ENCODE results near the gene UGT1A10. TPM values are rescaled to one million over a fixed set of nuclear protein-coding genes. Genes with fewer than 3 reads are reported as not detected.

Gene UGT1A10
- total RNA-seq, 4 donors from 2014 or later, result not detected

DNA sequence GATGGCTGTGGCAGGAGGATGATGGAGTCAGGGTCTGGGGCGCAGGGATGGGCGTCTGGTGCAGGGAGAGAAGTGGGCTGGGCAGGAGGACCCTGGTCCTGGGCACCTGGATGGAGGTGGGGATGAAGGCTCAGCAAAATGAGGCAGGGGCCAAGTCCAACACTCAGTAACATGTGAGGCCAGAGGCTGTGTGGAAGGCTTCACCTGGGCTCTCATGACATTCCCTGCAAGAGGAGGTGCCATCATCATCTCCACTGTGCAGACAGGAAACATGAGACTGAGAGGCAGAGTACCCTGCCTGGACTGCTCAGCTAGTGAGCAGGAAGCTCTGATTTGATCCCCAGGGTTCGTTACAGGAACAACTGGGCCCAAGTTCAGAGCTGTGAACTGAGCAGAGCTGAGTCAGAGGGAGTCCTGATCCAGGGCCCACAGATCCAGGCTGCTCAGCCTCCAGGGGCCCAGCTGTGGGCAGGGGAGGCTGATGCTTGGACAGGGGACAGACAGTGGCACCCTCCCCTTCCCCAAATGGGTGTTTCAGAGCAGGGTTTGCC, 181.2 kb downstream of the UGT1A10 start:
- Histone ChIP-seq H3K36me3 (no peaks in the 10 kb centered on the region), H3K4me3 (no peak overlapping the region), H3K9me3 (no peaks in the 10 kb centered on the region), H3K27me3 (no peaks in the 10 kb centered on the region), H3K4me1 (no peaks in the 10 kb centered on the region), H3K27ac (no peak overlapping the region)
- DNase-seq (ENCODE audit: low spot score in 2 of 2), result no peak
- TF ChIP-seq EP300 (IDR thresholded peaks at IDR 0.05) (no peak), POLR2A (IDR thresholded peaks at IDR 0.05) (no peak)
- TF ChIP-seq, protein P1, sequence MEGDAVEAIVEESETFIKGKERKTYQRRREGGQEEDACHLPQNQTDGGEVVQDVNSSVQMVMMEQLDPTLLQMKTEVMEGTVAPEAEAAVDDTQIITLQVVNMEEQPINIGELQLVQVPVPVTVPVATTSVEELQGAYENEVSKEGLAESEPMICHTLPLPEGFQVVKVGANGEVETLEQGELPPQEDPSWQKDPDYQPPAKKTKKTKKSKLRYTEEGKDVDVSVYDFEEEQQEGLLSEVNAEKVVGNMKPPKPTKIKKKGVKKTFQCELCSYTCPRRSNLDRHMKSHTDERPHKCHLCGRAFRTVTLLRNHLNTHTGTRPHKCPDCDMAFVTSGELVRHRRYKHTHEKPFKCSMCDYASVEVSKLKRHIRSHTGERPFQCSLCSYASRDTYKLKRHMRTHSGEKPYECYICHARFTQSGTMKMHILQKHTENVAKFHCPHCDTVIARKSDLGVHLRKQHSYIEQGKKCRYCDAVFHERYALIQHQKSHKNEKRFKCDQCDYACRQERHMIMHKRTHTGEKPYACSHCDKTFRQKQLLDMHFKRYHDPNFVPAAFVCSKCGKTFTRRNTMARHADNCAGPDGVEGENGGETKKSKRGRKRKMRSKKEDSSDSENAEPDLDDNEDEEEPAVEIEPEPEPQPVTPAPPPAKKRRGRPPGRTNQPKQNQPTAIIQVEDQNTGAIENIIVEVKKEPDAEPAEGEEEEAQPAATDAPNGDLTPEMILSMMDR (IDR thresholded peaks at IDR 0.05), result no peak
- 73 to 90% methylated on average over 3 of the region's 3 CpGs for WGBS, 2 donors

DNA sequence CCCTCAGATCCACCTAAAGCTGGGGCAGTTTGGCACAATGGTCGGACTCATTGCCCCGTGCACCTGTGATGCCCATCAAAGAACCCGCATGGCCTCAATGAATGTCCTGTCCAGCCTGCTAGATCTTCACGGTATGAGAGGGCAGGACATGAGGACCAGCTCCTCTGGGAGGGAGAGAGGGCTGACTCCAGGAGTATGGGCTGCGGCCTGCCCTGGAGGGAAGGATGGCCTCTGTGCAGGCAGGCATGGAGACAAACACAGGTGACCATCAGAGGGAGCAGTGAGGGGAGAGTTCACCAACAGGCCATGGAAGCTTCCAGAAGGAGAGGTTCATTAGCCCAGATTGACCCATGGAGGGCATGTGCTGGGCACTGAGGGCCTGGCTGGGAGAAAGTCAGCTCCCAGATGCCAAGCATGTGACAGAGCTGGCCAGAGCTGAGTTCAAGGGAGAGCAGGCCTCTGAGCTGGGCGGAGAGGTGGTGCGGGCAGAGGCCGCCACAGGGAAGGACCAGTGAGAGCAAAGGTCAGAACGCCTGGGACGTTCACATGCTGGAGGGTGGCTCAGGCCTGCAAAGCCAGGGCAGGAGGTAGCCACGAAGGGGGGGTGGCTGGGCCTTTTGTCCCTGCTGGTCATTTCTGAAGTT, 181.9 kb downstream of the UGT1A10 start:
- Histone ChIP-seq H3K36me3 (no peaks in the 10 kb centered on the region), H3K4me3 (no peak overlapping the region), H3K27me3 (no peaks in the 10 kb centered on the region), H3K4me1 (no peaks in the 10 kb centered on the region), H3K9me3 (no peaks in the 10 kb centered on the region), H3K27ac (no peak overlapping the region)
- DNase-seq (ENCODE audit: low spot score in 2 of 2), result no peak
- TF ChIP-seq POLR2A (IDR thresholded peaks at IDR 0.05) (no peak), EP300 (IDR thresholded peaks at IDR 0.05) (no peak)
- TF ChIP-seq, protein P1 (IDR thresholded peaks at IDR 0.05), result no peak
- WGBS, 2 donors, result 90% methylated on average over 11 of the region's 11 CpGs

DNA sequence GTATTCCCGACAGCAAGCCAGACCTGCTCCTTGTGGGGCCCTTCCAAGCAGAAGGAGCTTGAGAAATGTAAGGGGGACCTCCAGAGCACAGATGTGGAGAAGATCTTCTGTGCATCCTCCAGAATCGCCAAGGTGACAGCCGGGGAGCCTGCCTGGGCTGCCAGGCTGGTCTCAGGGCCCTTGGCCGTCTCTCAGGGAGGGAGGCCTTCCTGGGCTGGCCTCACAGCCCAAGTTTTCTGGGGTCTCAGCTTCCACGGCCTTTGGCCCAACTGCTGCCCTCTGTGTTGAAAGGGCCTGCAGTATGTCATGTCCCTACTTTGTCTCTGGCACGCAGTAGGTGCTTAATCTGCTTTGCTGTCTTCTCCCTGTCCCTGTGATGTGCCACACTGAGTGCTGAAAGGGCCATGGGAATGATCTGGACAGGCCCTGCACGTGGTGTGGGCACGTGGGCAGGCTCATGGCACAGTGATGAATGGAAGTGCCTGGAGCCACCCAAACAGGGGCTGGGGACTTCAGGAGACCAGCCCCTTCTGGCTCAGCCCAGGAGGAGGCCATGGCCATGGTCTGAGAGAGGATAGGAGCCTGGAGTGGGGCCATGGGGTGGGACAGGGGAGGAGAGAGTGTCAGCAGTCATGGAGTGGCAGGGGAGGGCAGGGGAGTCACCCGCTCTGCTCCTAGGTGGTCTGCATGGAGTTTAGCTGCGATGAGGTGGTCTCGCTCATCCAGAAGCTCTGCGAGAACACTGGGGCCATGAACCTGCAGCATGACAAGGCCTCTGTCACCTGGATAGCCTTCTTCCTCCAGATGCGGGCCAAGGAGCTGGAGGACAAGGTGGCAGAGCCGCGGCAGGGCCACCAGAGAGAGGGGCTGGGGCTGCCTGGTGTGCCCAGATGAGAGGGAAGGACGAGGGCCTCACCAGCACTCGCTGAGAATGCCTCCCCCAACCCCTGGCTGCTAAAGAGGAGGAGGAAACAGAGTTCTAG, 182.7 kb downstream of the UGT1A10 start:
- TF ChIP-seq POLR2A (IDR thresholded peaks at IDR 0.05) (no peak), EP300 (IDR thresholded peaks at IDR 0.05) (no peak)
- TF ChIP-seq, protein P1 (IDR thresholded peaks at IDR 0.05), result no peak
- Histone ChIP-seq H3K4me1 (no peaks in the 10 kb centered on the region), H3K9me3 (no peaks in the 10 kb centered on the region), H3K27ac (no peak overlapping the region), H3K36me3 (no peaks in the 10 kb centered on the region), H3K27me3 (no peaks in the 10 kb centered on the region), H3K4me3 (no peak overlapping the region)
- no peak for DNase-seq (ENCODE audit: low spot score in 2 of 2)
- WGBS, 2 donors, result 75 to 81% methylated on average over 14 to 17 of the region's 17 CpGs

DNA sequence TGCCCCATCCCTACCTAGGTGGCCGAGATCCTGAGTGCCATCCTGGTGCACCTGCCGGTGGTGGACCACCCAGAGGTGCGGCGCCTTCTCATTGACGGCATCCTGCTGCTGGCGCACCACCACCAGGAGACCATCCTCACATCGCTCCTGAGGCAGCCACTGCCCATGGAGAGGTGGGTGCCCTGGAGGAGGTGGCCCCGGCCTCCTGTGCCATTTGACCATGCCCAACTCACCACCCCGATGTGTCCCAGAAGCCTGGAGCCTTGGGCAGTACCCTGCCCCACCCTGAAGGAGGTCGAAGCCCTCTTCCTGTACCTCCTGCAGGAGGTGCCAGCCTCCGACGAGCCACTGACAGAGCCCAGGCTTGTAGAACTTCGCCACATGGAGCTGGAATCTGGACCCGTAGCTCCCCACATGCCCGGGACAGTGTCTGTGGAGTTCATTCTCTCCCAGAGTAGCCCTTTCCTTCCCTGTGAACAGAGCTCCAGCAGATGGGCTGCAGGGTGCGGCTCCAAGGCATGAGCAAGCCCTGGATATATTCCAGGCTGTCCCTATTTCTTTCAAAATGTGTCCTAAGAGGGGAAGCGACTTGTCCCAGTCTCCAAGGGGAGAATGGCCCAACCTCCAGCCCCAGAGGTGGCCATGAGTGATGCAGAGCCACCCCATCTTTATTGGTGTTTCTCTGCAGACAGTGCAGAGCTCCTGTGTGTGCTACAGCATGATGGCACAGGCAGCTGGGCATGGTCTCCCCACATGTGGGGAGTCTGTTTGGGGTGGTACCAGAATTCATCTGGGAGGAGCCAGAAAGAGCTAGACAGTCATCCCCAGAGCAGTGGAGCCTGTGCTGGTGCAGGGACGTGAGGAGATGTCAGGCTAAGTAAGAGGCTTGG, 183.9 kb downstream of the UGT1A10 start:
- Histone ChIP-seq H3K9me3 (no peaks in the 10 kb centered on the region), H3K27ac (no peak overlapping the region), H3K4me1 (no peaks in the 10 kb centered on the region), H3K27me3 (no peaks in the 10 kb centered on the region), H3K36me3 (no peaks in the 10 kb centered on the region), H3K4me3 (no peak overlapping the region)
- TF ChIP-seq POLR2A (IDR thresholded peaks at IDR 0.05) (no peak), EP300 (IDR thresholded peaks at IDR 0.05) (no peak)
- TF ChIP-seq, protein P1 (IDR thresholded peaks at IDR 0.05), result no peak
- DNase-seq (ENCODE audit: low spot score in 2 of 2), result no peak
- 80 to 83% methylated on average over 11 to 15 of the region's 18 CpGs for WGBS, 2 donors

All from tibial nerve (tissue), 4 donors.